HepG2 (cell line): Measurements from ENCODE around the gene LIME1. TPM values are rescaled to one million over a fixed set of nuclear protein-coding genes. Genes with fewer than 3 reads are reported as not detected.
A peak's percentile ranks its signal among the peaks of the same experiment; 100 is the strongest.

ENCODE experiments used
- ATF4 ChIP-seq, 2 experiments: fragments of 450-650 bp in 1 of 2; sonication (generic) in 1 of 2; formaldehyde crosslinking; IDR thresholded peaks; 2 replicates each; pipeline versions ENCODE4 v1.5.0 to v1.8.0; 2020 to 2022; ENCODE audit warnings: mild to moderate bottlenecking in 1 of 2, missing genetic modification reagents in 1 of 2
- ATF6 ChIP-seq: sonication (generic); formaldehyde crosslinking; conservative IDR thresholded peaks from 2 replicates; pipeline ENCODE4 v1.4.0; 2020; ENCODE audit warnings: missing genetic modification reagents
- HDAC2 ChIP-seq: sonication (generic); formaldehyde crosslinking; IDR thresholded peaks from 2 replicates; pipeline ENCODE4 v1.4.0; 2020; ENCODE audit warnings: missing genetic modification reagents
- REL ChIP-seq: sonication (generic); formaldehyde crosslinking; conservative IDR thresholded peaks from 2 replicates; pipeline ENCODE4 v1.8.0; 2022; ENCODE audit warnings: mild to moderate bottlenecking, missing genetic modification reagents, moderate library complexity
- SRSF4 ChIP-seq: fragments of 200-400 bp; formaldehyde crosslinking; IDR thresholded peaks from one replicate; pipeline ENCODE4 v1.6.1; 2018; ENCODE audit warnings: mild to moderate bottlenecking, low read depth, low read length, moderate library complexity; ENCODE audit not compliant: poor library complexity, severe bottlenecking
- STAG1 ChIP-seq: sonication (generic); formaldehyde crosslinking; IDR thresholded peaks from 2 replicates; pipeline ENCODE4 v1.4.0; 2020; ENCODE audit warnings: missing genetic modification reagents
- TFDP1 ChIP-seq: IDR thresholded peaks from 2 replicates; pipeline ENCODE4 v1.6.1; 2016; ENCODE audit warnings: missing compliant biosample characterization, missing genetic modification reagents, borderline replicate concordance
- ZNF253 ChIP-seq: sonication (generic); formaldehyde crosslinking; IDR thresholded peaks from 2 replicates; pipeline ENCODE4 v1.8.0; 2022; ENCODE audit warnings: mild to moderate bottlenecking, missing genetic modification reagents, borderline replicate concordance
- ZNF556 ChIP-seq: sonication (generic); formaldehyde crosslinking; IDR thresholded peaks from 2 replicates; pipeline ENCODE4 v1.4.0; 2020; ENCODE audit warnings: mild to moderate bottlenecking, missing genetic modification reagents, borderline replicate concordance
- ZNF749 ChIP-seq: sonication (generic); formaldehyde crosslinking; IDR thresholded peaks from 2 replicates; pipeline ENCODE4 v1.8.0; 2022; ENCODE audit warnings: mild to moderate bottlenecking, missing genetic modification reagents, moderate library complexity, borderline replicate concordance
- ZNF788 ChIP-seq: sonication (generic); formaldehyde crosslinking; IDR thresholded peaks from 2 replicates; pipeline ENCODE4 v1.5.0; 2020; ENCODE audit warnings: mild to moderate bottlenecking, missing genetic modification reagents, borderline replicate concordance
- ZSCAN21 ChIP-seq: sonication (generic); formaldehyde crosslinking; IDR thresholded peaks from 2 replicates; pipeline ENCODE4 v1.8.0; 2022; ENCODE audit warnings: mild to moderate bottlenecking, missing genetic modification reagents, moderate library complexity, borderline replicate concordance
- ZZZ3 ChIP-seq: sonication (generic); formaldehyde crosslinking; IDR thresholded peaks from 2 replicates; pipeline ENCODE4 v1.4.0; 2020; ENCODE audit warnings: missing genetic modification reagents, mild to moderate bottlenecking, borderline replicate concordance
- polyA plus RNA-seq, 8 experiments: library from polyadenylated mRNA; depleted of rRNA in 3 of 8; stranded (reverse) in 7 of 8; unstranded in 1 of 8; fragments of >200 nt; fragmentation: Illumina TruSeq in 4 of 8; extraction: Trizol in 4 of 8; gene quantifications; 2 replicates each; pipeline versions ENCODE4 v1.2.1 to v1.2.3, GENCODE V29; 2011 to 2016; ENCODE audit warnings: low read depth in 4 of 8, missing spikeins in 1 of 8, mixed read lengths in 1 of 8; ENCODE audit not compliant: insufficient read depth in 1 of 8
- total RNA-seq, 5 experiments: library from RNA; depleted of rRNA; stranded (reverse); fragments of >200 nt; fragmentation: Illumina TruSeq; extraction: Trizol; gene quantifications; 2 replicates each; pipeline ENCODE4 v1.2.3, GENCODE V29; 2016; ENCODE audit warnings: low read depth in 1 of 5
- TF ChIP-seq, protein P1 (sequence below): sonication (generic); formaldehyde crosslinking; IDR thresholded peaks from 2 replicates; pipeline ENCODE4 v1.5.0; 2020; ENCODE audit warnings: mild to moderate bottlenecking, missing genetic modification reagents, borderline replicate concordance
- TF ChIP-seq, protein P2 (sequence below): sonication (generic); formaldehyde crosslinking; IDR thresholded peaks from 2 replicates; pipeline ENCODE4 v1.4.0; 2020; ENCODE audit warnings: missing genetic modification reagents

Gene LIME1
- total and polyA plus RNA-seq, 2 of the 13 experiments (the other 11 are each of a cell fraction or from before 2014, with no cell fraction given): 13.0 to 61.5 TPM

GRCh38 chr20:63735859-63736718 lies at the start of gene LIME1 (continued):
- TF ChIP-seq ATF4 (CRISPR knock-in tag; IDR thresholded peaks at IDR 0.05): no peak
- TF ChIP-seq, protein P1, sequence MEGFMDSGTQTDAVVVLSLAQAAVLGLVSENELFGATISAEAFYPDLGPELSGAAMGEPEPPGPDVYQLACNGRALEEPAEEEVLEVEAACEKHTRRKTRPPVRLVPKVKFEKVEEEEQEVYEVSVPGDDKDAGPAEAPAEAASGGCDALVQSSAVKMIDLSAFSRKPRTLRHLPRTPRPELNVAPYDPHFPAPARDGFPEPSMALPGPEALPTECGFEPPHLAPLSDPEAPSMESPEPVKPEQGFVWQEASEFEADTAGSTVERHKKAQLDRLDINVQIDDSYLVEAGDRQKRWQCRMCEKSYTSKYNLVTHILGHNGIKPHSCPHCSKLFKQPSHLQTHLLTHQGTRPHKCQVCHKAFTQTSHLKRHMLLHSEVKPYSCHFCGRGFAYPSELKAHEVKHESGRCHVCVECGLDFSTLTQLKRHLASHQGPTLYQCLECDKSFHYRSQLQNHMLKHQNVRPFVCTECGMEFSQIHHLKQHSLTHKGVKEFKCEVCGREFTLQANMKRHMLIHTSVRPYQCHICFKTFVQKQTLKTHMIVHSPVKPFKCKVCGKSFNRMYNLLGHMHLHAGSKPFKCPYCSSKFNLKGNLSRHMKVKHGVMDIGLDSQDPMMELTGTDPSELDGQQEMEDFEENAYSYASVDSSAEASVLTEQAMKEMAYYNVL: no peak
- no peak for TF ChIP-seq ZNF556
- TF ChIP-seq ZSCAN21 (CRISPR knock-in tag): peak; percentile 39; the same call in 1 of the 2 replicates
- TF ChIP-seq ZNF749: 0 out of 2 replicates have a peak, but pooled peaks have one; percentile 36
- no peak for TF ChIP-seq ATF6 (CRISPR knock-in tag)
- TF ChIP-seq SRSF4: no peak
- TF ChIP-seq ZNF788 (CRISPR knock-in tag): 0 out of 2 replicates have a peak, but pooled peaks have one; percentile 37
- TF ChIP-seq TFDP1: no peak
- peak; percentile 42; the same call in 1 of the 2 replicates for TF ChIP-seq ZZZ3 (CRISPR knock-in tag)
- no peak for TF ChIP-seq STAG1 (CRISPR knock-in tag)
- no peak; the same call in 1 of the 2 replicates for TF ChIP-seq ZNF253 (CRISPR knock-in tag)
- no peak for TF ChIP-seq REL (CRISPR knock-in tag)
- TF ChIP-seq, protein P2, sequence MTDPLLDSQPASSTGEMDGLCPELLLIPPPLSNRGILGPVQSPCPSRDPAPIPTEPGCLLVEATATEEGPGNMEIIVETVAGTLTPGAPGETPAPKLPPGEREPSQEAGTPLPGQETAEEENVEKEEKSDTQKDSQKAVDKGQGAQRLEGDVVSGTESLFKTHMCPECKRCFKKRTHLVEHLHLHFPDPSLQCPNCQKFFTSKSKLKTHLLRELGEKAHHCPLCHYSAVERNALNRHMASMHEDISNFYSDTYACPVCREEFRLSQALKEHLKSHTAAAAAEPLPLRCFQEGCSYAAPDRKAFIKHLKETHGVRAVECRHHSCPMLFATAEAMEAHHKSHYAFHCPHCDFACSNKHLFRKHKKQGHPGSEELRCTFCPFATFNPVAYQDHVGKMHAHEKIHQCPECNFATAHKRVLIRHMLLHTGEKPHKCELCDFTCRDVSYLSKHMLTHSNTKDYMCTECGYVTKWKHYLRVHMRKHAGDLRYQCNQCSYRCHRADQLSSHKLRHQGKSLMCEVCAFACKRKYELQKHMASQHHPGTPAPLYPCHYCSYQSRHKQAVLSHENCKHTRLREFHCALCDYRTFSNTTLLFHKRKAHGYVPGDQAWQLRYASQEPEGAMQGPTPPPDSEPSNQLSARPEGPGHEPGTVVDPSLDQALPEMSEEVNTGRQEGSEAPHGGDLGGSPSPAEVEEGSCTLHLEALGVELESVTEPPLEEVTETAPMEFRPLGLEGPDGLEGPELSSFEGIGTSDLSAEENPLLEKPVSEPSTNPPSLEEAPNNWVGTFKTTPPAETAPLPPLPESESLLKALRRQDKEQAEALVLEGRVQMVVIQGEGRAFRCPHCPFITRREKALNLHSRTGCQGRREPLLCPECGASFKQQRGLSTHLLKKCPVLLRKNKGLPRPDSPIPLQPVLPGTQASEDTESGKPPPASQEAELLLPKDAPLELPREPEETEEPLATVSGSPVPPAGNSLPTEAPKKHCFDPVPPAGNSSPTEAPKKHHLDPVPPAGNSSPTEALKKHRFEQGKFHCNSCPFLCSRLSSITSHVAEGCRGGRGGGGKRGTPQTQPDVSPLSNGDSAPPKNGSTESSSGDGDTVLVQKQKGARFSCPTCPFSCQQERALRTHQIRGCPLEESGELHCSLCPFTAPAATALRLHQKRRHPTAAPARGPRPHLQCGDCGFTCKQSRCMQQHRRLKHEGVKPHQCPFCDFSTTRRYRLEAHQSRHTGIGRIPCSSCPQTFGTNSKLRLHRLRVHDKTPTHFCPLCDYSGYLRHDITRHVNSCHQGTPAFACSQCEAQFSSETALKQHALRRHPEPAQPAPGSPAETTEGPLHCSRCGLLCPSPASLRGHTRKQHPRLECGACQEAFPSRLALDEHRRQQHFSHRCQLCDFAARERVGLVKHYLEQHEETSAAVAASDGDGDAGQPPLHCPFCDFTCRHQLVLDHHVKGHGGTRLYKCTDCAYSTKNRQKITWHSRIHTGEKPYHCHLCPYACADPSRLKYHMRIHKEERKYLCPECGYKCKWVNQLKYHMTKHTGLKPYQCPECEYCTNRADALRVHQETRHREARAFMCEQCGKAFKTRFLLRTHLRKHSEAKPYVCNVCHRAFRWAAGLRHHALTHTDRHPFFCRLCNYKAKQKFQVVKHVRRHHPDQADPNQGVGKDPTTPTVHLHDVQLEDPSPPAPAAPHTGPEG (CRISPR knock-in tag): no peak
- no peak for TF ChIP-seq HDAC2 (CRISPR knock-in tag)
